WTC11 (cell line): ENCODE data around the gene SMYD3. TPM values are rescaled to one million over a fixed set of nuclear protein-coding genes. Genes with fewer than 3 reads are reported as not detected.

Experiments
- ATAC-seq: fragments of 200-7000 bp; cut with Tn5 transposase; 2 replicates; pipeline ENCODE4 v1.10.0; 2021; ENCODE audit warnings: mild to moderate bottlenecking, moderate library complexity
- CTCF ChIA-PET: fragments of 300-600 bp; sonication (Branson Sonifier 250); formaldehyde crosslinking; loops from one replicate; lab custom pipeline; 2021; ENCODE audit warnings: antibody characterized with exemption; lab: Charles Lee
- POLR2A ChIA-PET: fragments of 350-600 bp; sonication (Branson Sonifier 250); formaldehyde crosslinking; loops from one replicate; lab custom pipeline; 2021; ENCODE audit warnings: antibody characterized with exemption; lab: Charles Lee
- DNase-seq: peaks from one replicate; pipeline ENCODE4 v3.0.0; 2021; ENCODE audit warnings: low spot score
- H3K27ac Mint-ChIP-seq: 2 replicates; pipeline ENCODE4 v1.8.0; 2021; ENCODE audit warnings: mixed read lengths
- H3K27me3 Mint-ChIP-seq: 2 replicates; pipeline ENCODE4 v1.8.0; 2021; ENCODE audit warnings: low read depth, mild to moderate bottlenecking, moderate library complexity, mixed read lengths
- H3K36me3 Mint-ChIP-seq: 2 replicates; pipeline ENCODE4 v1.8.0; 2021; ENCODE audit warnings: mixed read lengths
- H3K4me1 Mint-ChIP-seq: 2 replicates; pipeline ENCODE4 v1.8.0; 2022; ENCODE audit warnings: mixed read lengths
- H3K4me3 Mint-ChIP-seq: 2 replicates; pipeline ENCODE4 v1.8.0; 2021; ENCODE audit warnings: mild to moderate bottlenecking, moderate library complexity, mixed read lengths
- H3K9me3 Mint-ChIP-seq: 2 replicates; pipeline ENCODE4 v1.8.0; 2021; ENCODE audit warnings: mixed read lengths
- ATF2 ChIP-seq: sonication (generic); formaldehyde crosslinking; IDR thresholded peaks from 2 replicates; pipeline ENCODE4 v1.8.1; 2022; ENCODE audit warnings: low read depth, missing genetic modification reagents, borderline replicate concordance
- ERG ChIP-seq: fragments of 250-450 bp; sonication (Bioruptor Pico); IDR thresholded peaks from 2 replicates; pipeline ENCODE4 v1.8.0; 2021; ENCODE audit warnings: mild to moderate bottlenecking
- FOXJ3 ChIP-seq: sonication (generic); formaldehyde crosslinking; IDR thresholded peaks from 2 replicates; pipeline ENCODE4 v1.9.0; 2021; ENCODE audit warnings: missing genetic modification reagents, mild to moderate bottlenecking, borderline replicate concordance
- IRF2 ChIP-seq: sonication (generic); formaldehyde crosslinking; IDR thresholded peaks from 2 replicates; pipeline ENCODE4 v1.8.0; 2022; ENCODE audit warnings: low read depth, missing genetic modification reagents, borderline replicate concordance
- JAZF1 ChIP-seq: fragments of 250-450 bp; sonication (Bioruptor Pico); IDR thresholded peaks from 2 replicates; pipeline ENCODE4 v1.9.0; 2021; ENCODE audit warnings: moderate library complexity, mild to moderate bottlenecking, inconsistent platforms
- MAX ChIP-seq: sonication (generic); formaldehyde crosslinking; IDR thresholded peaks from 2 replicates; pipeline ENCODE4 v1.8.0; 2022; ENCODE audit warnings: mild to moderate bottlenecking, missing genetic modification reagents
- NR2C2 ChIP-seq: sonication (generic); formaldehyde crosslinking; IDR thresholded peaks from 2 replicates; pipeline ENCODE4 v1.8.0; 2022; ENCODE audit warnings: mild to moderate bottlenecking, missing genetic modification reagents
- RELA ChIP-seq: sonication (generic); formaldehyde crosslinking; IDR thresholded peaks from 2 replicates; pipeline ENCODE4 v1.8.1; 2022; ENCODE audit warnings: missing genetic modification reagents, mild to moderate bottlenecking, borderline replicate concordance
- TCF7 ChIP-seq: sonication (generic); formaldehyde crosslinking; IDR thresholded peaks from 2 replicates; pipeline ENCODE4 v1.8.0; 2022; ENCODE audit warnings: mild to moderate bottlenecking, low read depth, missing genetic modification reagents, moderate library complexity
- ZNF263 ChIP-seq: sonication (generic); formaldehyde crosslinking; IDR thresholded peaks from 2 replicates; pipeline ENCODE4 v1.8.1; 2022; ENCODE audit warnings: low read depth, mild to moderate bottlenecking, moderate library complexity, missing genetic modification reagents
- total RNA-seq: library from RNA; stranded (reverse); gene quantifications from 3 replicates; pipeline ENCODE4 v1.2.3, GENCODE V29; 2021
- TF ChIP-seq, protein P1 (sequence below): sonication (generic); formaldehyde crosslinking; IDR thresholded peaks from 2 replicates; pipeline ENCODE4 v1.8.0; 2023; ENCODE audit warnings: mild to moderate bottlenecking, missing genetic modification reagents
- TF ChIP-seq, protein P2 (sequence below): sonication (generic); formaldehyde crosslinking; IDR thresholded peaks from 2 replicates; pipeline ENCODE4 v1.8.0; 2022; ENCODE audit warnings: mild to moderate bottlenecking, missing genetic modification reagents

The SMYD3 gene
- total RNA-seq, 1 experiment from 2014 or later: 21.4 TPM

DNA sequence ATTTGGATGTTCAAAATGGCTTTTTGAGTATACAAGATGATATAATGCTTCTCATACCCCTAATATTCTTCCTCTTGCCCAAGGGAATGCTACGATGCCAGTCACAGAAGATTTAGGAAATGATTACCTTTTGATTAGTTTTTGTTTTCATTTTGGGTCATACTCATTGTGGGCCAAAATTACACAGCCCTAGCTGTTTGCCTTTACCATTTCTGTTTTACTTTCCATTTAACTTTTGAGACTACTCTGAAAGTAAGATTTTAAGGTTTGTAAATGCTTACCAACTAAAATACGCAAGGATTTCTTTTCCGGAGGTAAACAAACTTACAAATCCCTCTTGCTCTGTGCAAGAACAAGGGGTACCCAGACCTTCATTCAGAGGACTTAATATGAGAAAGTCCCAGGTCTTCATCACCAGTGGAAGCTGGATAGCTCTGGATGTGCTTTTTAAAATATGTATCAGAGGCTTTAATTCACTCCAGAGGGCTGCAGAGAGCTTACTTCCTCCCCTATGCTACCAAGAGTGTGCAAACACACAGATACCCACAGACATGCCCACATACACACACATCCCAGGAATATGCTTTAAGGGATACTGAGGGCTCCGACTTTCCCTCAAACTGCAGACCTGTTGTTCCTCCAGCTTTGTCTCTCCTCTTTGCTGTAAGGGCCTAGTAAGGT is 631.4 kb downstream of the SMYD3 start (continued):
- TF ChIP-seq ERG (CRISPR knock-in tag): no peak

DNA sequence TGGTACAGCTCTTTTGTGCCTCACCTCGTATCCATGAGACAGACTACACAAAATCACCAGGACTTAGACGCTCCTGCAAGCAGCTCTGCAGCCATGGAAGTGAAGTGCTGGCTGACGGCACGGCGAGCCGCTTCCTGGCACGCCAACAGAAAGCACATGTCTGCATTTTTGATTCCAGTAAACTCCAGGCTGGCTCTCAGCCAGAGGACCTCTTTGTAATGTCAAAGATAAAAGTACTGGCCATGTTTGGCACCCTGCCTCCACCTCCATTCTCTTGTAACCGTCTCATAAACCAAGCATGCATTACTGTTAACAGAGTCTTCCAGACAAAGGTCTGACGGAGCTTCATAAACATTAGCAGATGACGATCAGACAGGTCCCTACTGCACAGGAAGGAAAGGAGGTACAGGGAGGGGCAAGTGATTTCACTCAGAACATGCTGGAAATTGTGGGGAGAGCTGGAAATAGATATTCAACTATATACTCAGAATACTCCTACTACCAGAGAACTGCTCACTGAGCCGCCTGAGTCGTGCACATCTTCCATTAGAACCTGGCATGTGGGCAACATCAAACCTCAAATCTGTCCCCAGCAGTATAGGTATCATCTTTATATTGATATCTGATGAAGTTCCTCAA is 632.0 kb downstream of the SMYD3 start:
- ChIA-PET POLR2A (no interaction called here), CTCF (interaction anchor here (1.3 to 5.0 kb wide), 2 partner anchors 14 to 19 kb away, joined by 3 to 29 read pairs; no protein-coding TSS in a partner anchor)
- no peaks in the 10 kb centered on the region for H3K4me1 Mint-ChIP-seq
- H3K4me3 Mint-ChIP-seq: no peak overlapping the region
- no peak overlapping the region for H3K27ac Mint-ChIP-seq
- no peaks in the 10 kb centered on the region for H3K9me3 Mint-ChIP-seq
- no peak for ATAC-seq
- DNase-seq: no peak
- no peaks in the 10 kb centered on the region for H3K27me3 Mint-ChIP-seq
- no peak for TF ChIP-seq MAX (CRISPR knock-in tag)
- TF ChIP-seq JAZF1 (CRISPR knock-in tag): no peak
- no peak for TF ChIP-seq TCF7 (CRISPR knock-in tag)
- TF ChIP-seq IRF2 (CRISPR knock-in tag): no peak
- no peak for TF ChIP-seq ZNF263
- no peaks in the 10 kb centered on the region for H3K36me3 Mint-ChIP-seq

DNA sequence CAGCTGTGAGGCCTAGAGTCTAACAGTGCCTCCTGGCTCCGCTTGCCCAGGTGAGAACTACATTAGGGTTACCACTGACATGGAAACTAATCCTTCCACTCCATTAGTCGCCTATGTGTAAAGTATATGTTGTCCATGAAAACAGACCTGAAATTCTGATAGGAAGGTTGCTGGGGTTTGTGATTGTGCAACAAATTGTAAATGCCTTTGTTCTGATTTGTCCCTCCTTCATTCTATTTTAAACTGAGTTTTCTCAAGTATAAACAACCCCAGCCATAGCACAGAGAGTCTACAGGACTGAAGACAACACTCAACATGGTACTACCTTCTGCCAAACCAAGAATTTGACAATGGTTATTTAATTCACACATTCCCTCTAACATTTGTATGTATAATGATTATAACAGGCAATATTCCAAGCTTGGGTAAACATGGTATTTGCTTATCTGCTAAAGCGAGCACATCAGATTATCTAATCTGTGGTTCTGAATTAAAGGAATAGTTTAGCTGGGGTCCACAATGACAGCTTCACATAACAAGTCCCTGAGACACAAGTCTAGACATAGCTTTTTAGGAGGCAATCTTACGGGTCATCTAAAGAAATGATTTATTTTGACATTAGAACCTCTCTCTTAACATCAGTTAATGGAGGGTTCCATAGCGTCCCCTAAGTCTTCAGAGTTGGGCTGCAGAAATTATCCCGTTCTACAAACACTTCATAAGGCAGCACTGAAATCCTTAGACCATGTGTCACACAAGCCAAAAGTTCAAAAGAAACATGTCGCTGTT is 633.0 kb downstream of the SMYD3 start:
- H3K27ac Mint-ChIP-seq: no peak overlapping the region
- no peak for DNase-seq

More for the DNA sequence above, 633.0 kb downstream of the SMYD3 start:
- no peak overlapping the region for H3K4me3 Mint-ChIP-seq
- H3K27me3 Mint-ChIP-seq: no peaks in the 10 kb centered on the region
- ChIA-PET CTCF (interaction anchor here (5.0 kb wide), 1 partner anchor 15 kb away, joined by 29 read pairs; no protein-coding TSS in a partner anchor), POLR2A (no interaction called here)
- TF ChIP-seq FOXJ3 (CRISPR knock-in tag) (no peak), NR2C2 (CRISPR knock-in tag) (no peak), MAX (CRISPR knock-in tag) (no peak), RELA (CRISPR knock-in tag) (no peak), ZNF263 (no peak), ATF2 (no peak)
- TF ChIP-seq, protein P1, sequence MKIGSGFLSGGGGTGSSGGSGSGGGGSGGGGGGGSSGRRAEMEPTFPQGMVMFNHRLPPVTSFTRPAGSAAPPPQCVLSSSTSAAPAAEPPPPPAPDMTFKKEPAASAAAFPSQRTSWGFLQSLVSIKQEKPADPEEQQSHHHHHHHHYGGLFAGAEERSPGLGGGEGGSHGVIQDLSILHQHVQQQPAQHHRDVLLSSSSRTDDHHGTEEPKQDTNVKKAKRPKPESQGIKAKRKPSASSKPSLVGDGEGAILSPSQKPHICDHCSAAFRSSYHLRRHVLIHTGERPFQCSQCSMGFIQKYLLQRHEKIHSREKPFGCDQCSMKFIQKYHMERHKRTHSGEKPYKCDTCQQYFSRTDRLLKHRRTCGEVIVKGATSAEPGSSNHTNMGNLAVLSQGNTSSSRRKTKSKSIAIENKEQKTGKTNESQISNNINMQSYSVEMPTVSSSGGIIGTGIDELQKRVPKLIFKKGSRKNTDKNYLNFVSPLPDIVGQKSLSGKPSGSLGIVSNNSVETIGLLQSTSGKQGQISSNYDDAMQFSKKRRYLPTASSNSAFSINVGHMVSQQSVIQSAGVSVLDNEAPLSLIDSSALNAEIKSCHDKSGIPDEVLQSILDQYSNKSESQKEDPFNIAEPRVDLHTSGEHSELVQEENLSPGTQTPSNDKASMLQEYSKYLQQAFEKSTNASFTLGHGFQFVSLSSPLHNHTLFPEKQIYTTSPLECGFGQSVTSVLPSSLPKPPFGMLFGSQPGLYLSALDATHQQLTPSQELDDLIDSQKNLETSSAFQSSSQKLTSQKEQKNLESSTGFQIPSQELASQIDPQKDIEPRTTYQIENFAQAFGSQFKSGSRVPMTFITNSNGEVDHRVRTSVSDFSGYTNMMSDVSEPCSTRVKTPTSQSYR (CRISPR knock-in tag): no peak
- TF ChIP-seq, protein P2, sequence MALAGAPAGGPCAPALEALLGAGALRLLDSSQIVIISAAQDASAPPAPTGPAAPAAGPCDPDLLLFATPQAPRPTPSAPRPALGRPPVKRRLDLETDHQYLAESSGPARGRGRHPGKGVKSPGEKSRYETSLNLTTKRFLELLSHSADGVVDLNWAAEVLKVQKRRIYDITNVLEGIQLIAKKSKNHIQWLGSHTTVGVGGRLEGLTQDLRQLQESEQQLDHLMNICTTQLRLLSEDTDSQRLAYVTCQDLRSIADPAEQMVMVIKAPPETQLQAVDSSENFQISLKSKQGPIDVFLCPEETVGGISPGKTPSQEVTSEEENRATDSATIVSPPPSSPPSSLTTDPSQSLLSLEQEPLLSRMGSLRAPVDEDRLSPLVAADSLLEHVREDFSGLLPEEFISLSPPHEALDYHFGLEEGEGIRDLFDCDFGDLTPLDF (CRISPR knock-in tag): no peak
- no peaks in the 10 kb centered on the region for H3K9me3 Mint-ChIP-seq
- no peaks in the 10 kb centered on the region for H3K36me3 Mint-ChIP-seq
- no peaks in the 10 kb centered on the region for H3K4me1 Mint-ChIP-seq
- no peak for ATAC-seq
